HG03095 (cell line): Measurements from ENCODE around the gene CYREN.
"Not testable (repeated sequence)": the region's sequence is repeated elsewhere in the genome, so short reads cannot be mapped to it uniquely, and the experiment has no call there.

Source experiments
- ATAC-seq: cut with Tn5 transposase; IDR thresholded peaks from one replicate; pipeline ENCODE4 v1.9.1; 2021; ENCODE audit warnings: moderate library complexity; ENCODE audit not compliant: unreplicated experiment

Gene CYREN

GRCh38 chr7:135179321-135179925 lies 8.9 kb upstream of the CYREN start:
- no peak for ATAC-seq

DNA sequence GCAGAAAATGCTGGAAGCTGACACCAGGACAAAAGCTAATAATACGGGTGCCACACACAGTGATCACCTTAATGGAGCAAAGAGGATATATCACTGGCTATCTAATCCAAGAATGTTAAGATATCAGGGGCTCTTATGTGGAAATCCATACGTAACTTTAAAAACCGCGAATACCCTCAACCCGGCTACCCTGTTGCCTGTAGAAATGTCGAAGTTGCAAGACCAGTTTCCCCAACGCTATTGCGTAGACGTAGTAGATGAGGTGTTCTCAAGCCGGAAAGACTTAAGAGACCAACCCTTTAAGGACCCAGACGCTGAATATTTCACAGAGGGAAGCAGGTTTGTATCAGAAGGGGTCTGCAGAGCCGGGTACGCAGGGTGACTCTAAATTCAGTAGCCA lies 7.9 kb upstream of the CYREN start:
- ATAC-seq = no peak

GRCh38 chr7:135177028-135177696 lies 6.7 kb upstream of the CYREN start:
- ATAC-seq = no peak

DNA sequence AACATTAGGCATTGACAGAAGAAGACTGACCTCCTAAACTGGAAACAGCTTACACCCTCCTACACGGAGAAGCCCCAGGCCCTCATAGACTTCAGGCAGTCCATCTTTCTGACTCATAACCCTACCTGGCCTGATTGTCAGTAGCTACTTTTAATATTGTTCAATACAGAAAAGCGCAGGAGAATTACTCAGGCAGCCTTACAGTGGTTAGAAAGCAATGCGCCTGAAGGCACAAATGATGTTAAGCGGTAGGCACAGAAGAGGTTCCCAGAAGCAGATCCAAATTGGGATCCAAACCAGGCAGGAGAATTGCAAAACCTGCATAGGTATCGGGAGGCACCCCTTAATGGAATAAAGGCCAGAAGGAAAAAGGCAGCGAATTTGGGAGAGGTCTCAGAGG lies 5.4 kb upstream of the CYREN start:
- no peak for ATAC-seq

DNA sequence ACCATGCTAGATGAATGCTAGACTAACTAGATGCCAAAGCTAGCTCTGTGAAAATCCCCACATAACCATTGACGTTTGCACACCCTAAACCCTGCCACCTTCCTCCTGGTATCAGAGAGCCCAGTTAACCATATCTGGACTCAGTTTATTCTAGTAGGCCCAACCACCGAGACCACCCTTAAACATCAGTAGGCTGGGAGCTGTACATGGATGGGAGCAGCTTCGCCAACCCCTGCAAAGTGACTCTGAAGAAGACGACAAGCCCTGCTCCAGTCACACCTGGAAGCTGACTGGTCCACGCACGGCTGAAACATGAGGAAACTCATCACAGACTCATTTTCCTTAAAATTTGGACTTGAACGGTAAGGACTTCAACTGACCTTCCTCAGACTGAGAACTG lies 4.4 kb upstream of the CYREN start:
- no peak for ATAC-seq

GRCh38 chr7:135173916-135174315 lies 3.4 kb upstream of the CYREN start:
- ATAC-seq = not testable (repeated sequence)

DNA sequence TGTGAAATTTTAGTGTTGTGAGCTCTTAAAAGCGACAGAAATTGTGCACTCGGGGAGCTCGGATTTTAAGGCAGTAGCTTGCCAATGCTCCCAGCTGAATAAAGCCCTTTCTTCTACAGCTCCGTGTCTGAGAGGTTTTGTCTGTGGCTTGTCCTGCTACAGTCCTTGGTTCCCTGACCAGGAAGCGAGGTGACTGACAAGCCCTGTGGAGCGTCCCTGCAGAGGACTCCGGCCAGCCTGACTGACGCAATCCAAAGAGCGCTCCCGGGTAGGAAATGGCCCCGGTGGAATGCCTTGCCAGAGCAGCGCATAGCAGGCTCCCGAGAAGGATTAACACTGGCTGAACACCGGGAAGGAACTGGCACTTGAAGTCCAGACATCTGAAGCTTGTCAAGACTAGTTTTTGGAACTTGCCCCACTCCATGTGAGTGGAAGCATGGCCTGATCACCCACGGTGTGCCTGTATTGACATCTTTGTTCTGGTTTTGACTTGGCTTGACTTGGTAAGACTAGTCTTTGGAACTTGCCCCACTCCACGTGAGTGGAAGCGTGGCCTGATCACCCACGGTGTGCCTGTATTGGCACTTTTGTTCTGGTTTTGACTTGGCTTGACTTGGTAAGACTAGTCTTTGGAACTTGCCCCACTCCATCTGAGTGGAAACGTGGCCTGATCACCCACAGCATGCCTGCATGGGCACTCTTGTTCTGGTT lies 1.2 kb upstream of the CYREN start:
- not testable (repeated sequence) for ATAC-seq

DNA sequence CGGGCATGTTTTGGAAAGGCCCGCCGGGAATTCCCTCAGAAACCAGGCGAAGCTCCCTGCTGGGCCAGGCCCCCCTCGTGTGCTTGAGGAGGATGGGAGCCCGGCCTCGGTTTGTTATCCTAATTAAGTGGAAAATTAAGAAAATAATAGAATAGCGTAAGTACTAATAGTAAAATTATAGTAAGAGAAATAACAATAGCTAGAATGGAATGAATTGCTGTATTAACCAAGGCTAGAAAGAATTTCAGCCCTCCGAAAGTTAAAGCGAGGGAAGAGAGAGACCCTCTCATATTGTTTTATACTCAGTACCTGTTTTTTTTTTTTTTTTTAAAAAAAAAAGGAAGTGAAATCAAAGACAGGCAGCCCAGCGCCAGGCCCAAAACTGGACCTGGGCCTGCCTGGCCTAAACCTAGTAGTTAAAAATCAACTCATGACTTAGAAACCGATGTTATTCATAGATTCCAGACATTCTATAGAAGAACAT lies 533 bp upstream of the CYREN start:
- peak; percentile 30 for ATAC-seq

- peak; percentile 3 for ATAC-seq
These were observed 588 bp downstream of the CYREN start for GRCh38 chr7:135169964-135170273.

DNA sequence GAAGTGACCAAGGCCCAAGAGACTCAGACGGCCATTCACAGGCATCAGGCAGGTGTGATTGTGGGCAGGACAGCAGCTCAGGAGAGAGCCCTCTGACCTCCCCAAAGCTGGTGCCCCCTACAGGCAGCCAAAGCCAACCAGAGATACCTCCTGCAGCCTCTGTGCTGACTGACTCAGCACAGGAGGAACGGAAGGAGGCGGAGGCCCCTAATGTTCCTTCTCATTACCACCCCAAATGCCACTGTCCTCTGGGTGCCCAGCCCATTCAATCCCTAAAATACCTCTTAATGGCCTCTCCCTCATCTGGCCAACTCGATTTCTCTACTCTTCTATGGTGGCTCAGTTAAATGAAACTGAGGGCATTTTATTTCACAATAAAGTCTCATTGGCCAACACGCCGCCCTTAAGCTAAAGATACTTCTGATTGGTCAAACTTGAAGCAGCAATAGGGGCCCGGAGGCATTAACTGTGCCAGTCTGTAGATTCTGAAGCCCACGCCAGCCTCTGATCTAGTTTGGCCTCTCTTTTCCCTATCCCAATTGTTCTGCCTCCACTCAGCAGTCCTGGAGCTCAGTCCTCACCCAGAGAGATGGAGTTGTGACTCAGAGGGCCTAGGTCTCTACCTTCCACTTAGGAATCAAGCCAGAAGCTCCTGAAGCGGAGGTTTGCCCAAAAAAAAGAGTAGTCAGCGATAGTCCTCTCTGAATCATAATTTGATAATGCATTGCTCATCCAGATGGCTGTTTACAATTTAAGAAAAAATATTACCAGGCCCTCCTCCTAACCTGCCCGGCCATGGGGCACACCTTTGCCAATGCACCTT lies 1.2 kb downstream of the CYREN start:
- peak; percentile 43 for ATAC-seq

DNA sequence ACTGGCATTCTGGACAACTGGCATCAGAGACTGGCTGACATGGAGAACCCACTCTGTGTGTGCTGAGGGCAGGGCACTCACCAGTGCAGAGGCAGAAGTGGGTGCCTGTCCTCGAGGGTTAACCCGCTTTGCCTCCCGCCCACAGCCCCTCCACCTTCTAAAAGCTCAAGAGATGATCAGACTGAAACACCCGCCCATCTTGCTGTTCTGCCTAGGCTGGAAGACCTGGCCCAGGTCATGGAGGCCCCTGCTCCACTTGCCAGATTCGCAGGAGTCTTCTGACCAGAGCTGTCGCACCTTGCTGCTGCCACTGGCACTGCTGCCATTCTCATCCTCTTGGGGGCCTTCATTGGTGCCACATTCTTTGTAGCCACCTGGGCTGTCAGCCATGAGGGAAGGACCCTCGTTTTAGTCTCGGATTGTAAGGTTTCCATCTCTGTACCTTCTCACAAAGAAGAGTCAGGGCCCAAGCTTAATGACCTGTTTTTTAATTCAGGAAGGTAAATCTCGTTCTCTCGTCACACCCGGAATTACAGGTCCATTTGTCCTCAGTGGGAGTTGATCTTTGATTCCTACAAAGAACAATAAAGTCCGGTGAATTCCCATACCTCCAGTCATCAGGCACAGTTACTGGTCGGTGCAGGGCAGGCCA lies 1.9 kb downstream of the CYREN start:
- ATAC-seq = no peak

DNA sequence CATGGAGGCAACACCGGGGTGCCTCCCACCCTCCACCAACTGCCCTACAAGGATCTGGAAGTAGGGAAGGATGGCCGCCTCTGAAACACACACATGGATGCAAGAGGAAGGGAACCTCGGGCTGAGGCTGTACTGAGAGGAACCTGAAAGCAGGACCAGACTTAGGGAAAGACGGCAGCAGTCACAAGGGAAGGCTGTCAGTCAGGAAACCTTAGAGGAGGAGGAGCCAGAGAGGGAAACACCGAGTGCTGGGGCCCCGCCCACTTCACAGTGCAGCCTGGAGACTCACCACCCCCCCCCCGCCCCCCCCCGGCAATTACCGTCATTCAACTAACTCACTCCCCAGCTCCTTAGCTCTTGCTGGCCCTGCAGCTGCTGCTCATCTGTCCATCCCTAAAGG lies 2.5 kb downstream of the CYREN start:
- no peak for ATAC-seq

GRCh38 chr7:135167365-135167917 lies 3.1 kb downstream of the CYREN start:
- ATAC-seq = no peak

GRCh38 chr7:135166338-135166990 lies 4.0 kb downstream of the CYREN start:
- no peak for ATAC-seq

DNA sequence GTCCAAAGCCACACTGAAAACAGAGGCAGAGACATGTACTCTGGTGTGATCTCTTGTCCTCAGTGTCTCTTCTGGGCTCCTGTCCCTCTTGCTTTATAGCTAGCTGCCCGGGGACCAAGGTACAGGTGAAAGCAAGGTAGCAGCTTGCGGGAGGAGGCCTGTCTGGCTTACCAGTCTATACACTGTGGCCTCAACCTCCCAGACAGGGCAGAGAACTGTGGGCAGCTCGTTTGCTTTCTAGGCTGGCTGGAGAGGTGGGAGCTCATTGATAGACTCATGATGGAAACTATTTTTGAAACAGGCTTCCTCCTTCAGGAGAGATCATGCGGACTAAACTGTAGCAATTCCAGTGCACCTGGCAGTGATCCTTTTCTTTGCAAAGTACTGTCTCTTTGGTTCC lies 4.6 kb downstream of the CYREN start:
- ATAC-seq = no peak

DNA sequence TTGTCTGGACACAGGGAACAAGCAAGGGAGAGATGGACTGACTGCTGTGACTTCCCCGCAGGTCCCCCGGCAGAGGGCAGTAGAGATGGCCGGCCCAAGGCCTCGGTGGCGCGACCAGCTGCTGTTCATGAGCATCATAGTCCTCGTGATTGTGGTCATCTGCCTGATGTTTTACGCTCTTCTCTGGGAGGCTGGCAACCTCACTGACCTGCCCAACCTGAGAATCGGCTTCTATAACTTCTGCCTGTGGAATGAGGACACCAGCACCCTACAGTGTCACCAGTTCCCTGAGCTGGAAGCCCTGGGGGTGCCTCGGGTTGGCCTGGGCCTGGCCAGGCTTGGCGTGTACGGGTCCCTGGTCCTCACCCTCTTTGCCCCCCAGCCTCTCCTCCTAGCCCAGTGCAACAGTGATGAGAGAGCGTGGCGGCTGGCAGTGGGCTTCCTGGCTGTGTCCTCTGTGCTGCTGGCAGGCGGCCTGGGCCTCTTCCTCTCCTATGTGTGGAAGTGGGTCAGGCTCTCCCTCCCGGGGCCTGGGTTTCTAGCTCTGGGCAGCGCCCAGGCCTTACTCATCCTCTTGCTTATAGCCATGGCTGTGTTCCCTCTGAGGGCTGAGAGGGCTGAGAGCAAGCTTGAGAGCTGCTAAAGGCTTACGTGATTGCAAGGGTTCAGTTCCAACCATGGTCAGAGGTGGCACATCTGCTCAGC lies 6.0 kb downstream of the CYREN start:
- no peak for ATAC-seq

DNA sequence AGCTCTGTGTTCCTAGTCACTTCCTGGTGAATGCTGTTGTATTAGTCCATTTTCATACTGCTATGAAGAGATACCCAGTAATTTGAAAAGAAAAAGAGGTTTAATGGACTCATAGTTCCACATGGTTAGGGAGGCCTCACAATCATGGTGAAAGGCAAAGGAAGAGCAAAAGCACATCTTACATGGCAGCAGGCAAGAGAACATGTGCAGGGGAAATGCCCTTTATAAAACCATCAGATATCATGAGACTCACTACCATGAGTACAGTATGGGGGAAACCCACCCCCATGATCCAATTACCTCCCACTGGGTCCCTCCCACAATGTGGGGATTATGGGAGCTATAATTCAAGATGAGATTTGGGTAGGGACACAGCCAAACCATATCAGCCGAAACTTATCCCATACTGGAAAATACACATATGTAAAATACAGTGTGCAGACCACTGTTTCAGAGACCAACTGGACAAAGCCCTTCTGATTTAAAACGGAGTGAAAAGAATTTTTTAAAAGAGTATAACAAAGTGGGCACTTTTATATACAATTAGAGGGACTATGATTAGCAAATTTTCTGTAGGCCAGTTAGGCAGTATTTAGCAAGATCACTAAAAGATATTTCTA lies 8.0 kb downstream of the CYREN start:
- ATAC-seq = no peak

DNA sequence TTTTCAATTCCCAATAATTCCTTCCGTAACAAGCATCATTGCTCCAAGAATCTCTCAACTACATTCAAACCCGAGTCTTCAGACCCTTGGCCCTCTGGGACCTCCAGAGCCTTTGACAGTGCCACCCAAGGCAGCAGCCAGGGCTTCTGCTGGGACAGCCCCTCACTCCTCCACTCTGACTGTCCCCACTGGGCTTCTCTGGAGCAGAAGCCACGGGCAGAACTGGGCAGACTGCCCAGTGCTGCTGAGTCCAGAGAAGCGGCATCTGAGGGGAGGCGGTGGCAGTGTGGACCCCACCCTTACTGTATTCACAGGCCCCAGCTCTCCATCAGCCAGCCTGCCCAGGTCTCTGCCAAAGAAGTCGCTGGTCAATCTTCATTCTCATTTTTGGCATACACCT lies 8.8 kb downstream of the CYREN start:
- no peak for ATAC-seq
